RWPE1 (cell line): ENCODE results near the gene TPST2.
A peak's percentile ranks its signal among the peaks of the same experiment; 100 is the strongest.
"Not testable (repeated sequence)": the region's sequence is repeated elsewhere in the genome, so short reads cannot be mapped to it uniquely, and the experiment has no call there.

ENCODE experiments used
- CTCF ChIA-PET: fragments of 350-600 bp; sonication (Branson Sonifier 250); formaldehyde crosslinking; extraction: SDS; loops from one replicate; lab custom pipeline; 2021; lab: Yijun Ruan, JAX
- POLR2A ChIA-PET: fragments of 400-600 bp; formaldehyde crosslinking; extraction: SDS; loops from one replicate; lab custom pipeline; 2020; ENCODE audit warnings: antibody characterized with exemption; ENCODE audit not compliant: low non-redundant PET; lab: Yijun Ruan, JAX
- DNase-seq: peaks from one replicate; pipeline ENCODE4 v3.0.0; 2012; ENCODE audit warnings: low spot score
- H3K27ac ChIP-seq: fragments of 450-650 bp; 2 replicates; pipeline ENCODE4 v1.5.1; 2017
- CTCF ChIP-seq: fragments of 450-650 bp; conservative IDR thresholded peaks from 2 replicates; pipeline ENCODE4 v1.5.1; 2017; ENCODE audit warnings: low read depth, mild to moderate bottlenecking

TPST2 gene

GRCh38 chr22:26535603-26535908 is 54.4 kb downstream of the TPST2 start:
- CTCF ChIA-PET, result no interaction called here
- TF ChIP-seq CTCF, result no peak

GRCh38 chr22:26534874-26535602 is 54.9 kb downstream of the TPST2 start:
- CTCF ChIA-PET, result no interaction called here
- no peak for DNase-seq
- TF ChIP-seq CTCF, result no peak
- no peak overlapping the region for H3K27ac ChIP-seq
- POLR2A ChIA-PET, result no interaction called here

More at GRCh38 chr22:26535603-26535908, 54.4 kb downstream of the TPST2 start:
- H3K27ac ChIP-seq, result no peak overlapping the region
- DNase-seq, result no peak
- POLR2A ChIA-PET, result no interaction called here

GRCh38 chr22:26534171-26534855 is 55.6 kb downstream of the TPST2 start:
- peak overlapping the region; percentile 67 for H3K27ac ChIP-seq
- no peak for TF ChIP-seq CTCF
- peak; percentile 29 for DNase-seq
- ChIA-PET POLR2A (no interaction called here), CTCF (no interaction called here)

- POLR2A ChIA-PET, result no interaction called here
- CTCF ChIA-PET, result no interaction called here
These were observed 60.6 kb downstream of the TPST2 start for GRCh38 chr22:26529345-26529744.

GRCh38 chr22:26528518-26528917 is 61.4 kb downstream of the TPST2 start:
- POLR2A ChIA-PET, DNase-seq, CTCF ChIA-PET: not testable (repeated sequence)
- H3K27ac ChIP-seq, result peak overlapping the region; percentile 64

More at GRCh38 chr22:26529345-26529744, 60.6 kb downstream of the TPST2 start:
- no peak for TF ChIP-seq CTCF
- H3K27ac ChIP-seq, result peak overlapping the region; percentile 64
- DNase-seq, result peak; percentile 26

- POLR2A ChIA-PET, result no interaction called here
- DNase-seq, result no peak
- no peak for TF ChIP-seq CTCF
- H3K27ac ChIP-seq, result no peak overlapping the region
- CTCF ChIA-PET, result no interaction called here
These were observed 62.1 kb downstream of the TPST2 start for GRCh38 chr22:26527574-26528465.
